ENCODE results near the gene C19orf85. TPM values are rescaled to one million over a fixed set of nuclear protein-coding genes. Genes with fewer than 3 reads are reported as not detected.

The C19orf85 gene
- total and polyA plus RNA-seq, 2 experiments from 2014 or later = not detected

DNA sequence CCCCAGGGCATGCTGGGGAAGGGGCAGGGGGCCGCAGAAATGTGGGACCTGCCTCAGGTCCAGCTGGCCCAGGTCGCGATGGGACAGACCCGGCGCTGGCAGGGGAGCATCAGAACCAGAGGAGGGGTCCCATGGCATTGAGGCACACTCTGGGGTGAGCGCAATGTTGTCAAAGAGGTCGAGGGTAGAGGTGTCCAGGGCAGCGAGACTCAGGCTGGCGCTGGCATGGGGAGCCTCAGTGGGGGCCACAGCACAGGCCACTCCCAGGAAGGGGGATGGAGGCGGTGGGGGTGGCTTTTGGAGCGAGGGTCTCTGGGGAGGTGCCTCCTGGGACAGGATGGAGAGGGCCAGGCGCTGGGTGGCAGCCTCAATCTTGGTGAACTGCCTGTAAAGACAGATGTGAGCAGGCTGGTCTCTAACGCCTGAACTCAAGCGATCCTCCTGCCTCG lies 944 bp downstream of the C19orf85 start:
- no peak overlapping the region for H3K4me2 ChIP-seq (ENCODE audit: unreplicated experiment)
- H3K4me1 ChIP-seq (ENCODE audit: insufficient read depth) = peaks cover 16% of the 10 kb centered on the region
- TF ChIP-seq EZH2phosphoT487 (IDR thresholded peaks at IDR 0.05; ENCODE audit: insufficient read depth, low read depth) = no peak
- no peak for TF ChIP-seq EZH2 (IDR thresholded peaks at IDR 0.05; ENCODE audit: insufficient read depth, poor library complexity, severe bottlenecking)
- no peaks in the 10 kb centered on the region for H4K20me1 ChIP-seq (ENCODE audit: insufficient read depth)
- in situ Hi-C loops (cut with MboI) = no loop called here
- no peaks in the 10 kb centered on the region for H3K79me2 ChIP-seq (ENCODE audit: insufficient read depth)
- DNase-seq = no peak
- no peaks in the 10 kb centered on the region for H3K9me3 ChIP-seq (ENCODE audit: low read depth)
- H3K36me3 ChIP-seq (ENCODE audit: low read depth) = no peaks in the 10 kb centered on the region
- H3K9me2 ChIP-seq (ENCODE audit: insufficient read depth) = no peaks in the 10 kb centered on the region
- no peak overlapping the region for H3K9ac ChIP-seq
- H3F3A ChIP-seq (ENCODE audit: insufficient read depth) = peaks cover 11% of the 10 kb centered on the region; the same call in 1 of the 2 replicates
- no peak overlapping the region for H3K4me3 ChIP-seq
- WGBS, 2 experiments (ENCODE audit: low coverage in 1 of 2, low lambda C conversion rate in 2 of 2, missing lambda C conversion rate in 2 of 2) = 73 to 94% methylated on average over 5 to 15 of the region's 15 CpGs
- no peak overlapping the region for H2AFZ ChIP-seq
- H3K27ac ChIP-seq = no peak overlapping the region
- H3K27me3 ChIP-seq (replicated peaks; ENCODE audit: insufficient read depth) = no peaks in the 10 kb centered on the region

DNA sequence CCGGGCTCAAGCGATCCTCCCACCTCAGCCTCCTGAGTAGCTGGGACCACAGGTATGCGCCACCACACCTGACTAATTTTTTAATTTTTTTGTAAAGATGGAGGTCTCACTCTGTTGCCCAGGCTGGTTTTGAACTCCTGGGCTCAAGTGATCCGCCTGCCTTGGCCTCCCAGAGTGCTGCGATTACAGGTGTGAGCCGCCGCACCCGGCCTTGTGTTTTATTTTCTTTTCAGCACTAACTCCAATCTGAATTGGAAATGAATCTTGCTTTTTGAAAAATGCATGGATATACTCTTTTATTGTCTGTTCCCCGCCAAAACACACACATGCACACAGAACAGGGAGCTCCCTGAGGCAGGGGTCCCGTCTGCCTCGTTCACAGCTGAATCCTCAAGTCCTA lies 1.8 kb downstream of the C19orf85 start:
- no peaks in the 10 kb centered on the region for H3K27me3 ChIP-seq (replicated peaks; ENCODE audit: insufficient read depth)
- H3K4me3 ChIP-seq = no peak overlapping the region; the same call in 1 of the 2 replicates
- H3K79me2 ChIP-seq (ENCODE audit: insufficient read depth) = no peaks in the 10 kb centered on the region
- no peaks in the 10 kb centered on the region for H4K20me1 ChIP-seq (ENCODE audit: insufficient read depth)
- H3K9me3 ChIP-seq (ENCODE audit: low read depth) = no peaks in the 10 kb centered on the region
- no peaks in the 10 kb centered on the region for H3K36me3 ChIP-seq (ENCODE audit: low read depth)
- peaks cover 11% of the 10 kb centered on the region; the same call in 1 of the 2 replicates for H3F3A ChIP-seq (ENCODE audit: insufficient read depth)
- no peak overlapping the region for H3K27ac ChIP-seq
- H3K4me2 ChIP-seq (ENCODE audit: unreplicated experiment) = peak overlapping the region; percentile 87
- H3K9ac ChIP-seq = no peak overlapping the region
- H2AFZ ChIP-seq = no peak overlapping the region
- no peak for TF ChIP-seq EZH2 (IDR thresholded peaks at IDR 0.05; ENCODE audit: insufficient read depth, poor library complexity, severe bottlenecking)
- no peak for TF ChIP-seq EZH2phosphoT487 (IDR thresholded peaks at IDR 0.05; ENCODE audit: insufficient read depth, low read depth)
- peaks cover 12% of the 10 kb centered on the region for H3K4me1 ChIP-seq (ENCODE audit: insufficient read depth)
- no peaks in the 10 kb centered on the region for H3K9me2 ChIP-seq (ENCODE audit: insufficient read depth)
- 65% methylated on average over 11 of the region's 11 CpGs for WGBS, 2 experiments (ENCODE audit: low coverage in 1 of 2, low lambda C conversion rate in 2 of 2, missing lambda C conversion rate in 2 of 2)
- DNase-seq = no peak
- in situ Hi-C loops (cut with MboI) = no loop called here

DNA sequence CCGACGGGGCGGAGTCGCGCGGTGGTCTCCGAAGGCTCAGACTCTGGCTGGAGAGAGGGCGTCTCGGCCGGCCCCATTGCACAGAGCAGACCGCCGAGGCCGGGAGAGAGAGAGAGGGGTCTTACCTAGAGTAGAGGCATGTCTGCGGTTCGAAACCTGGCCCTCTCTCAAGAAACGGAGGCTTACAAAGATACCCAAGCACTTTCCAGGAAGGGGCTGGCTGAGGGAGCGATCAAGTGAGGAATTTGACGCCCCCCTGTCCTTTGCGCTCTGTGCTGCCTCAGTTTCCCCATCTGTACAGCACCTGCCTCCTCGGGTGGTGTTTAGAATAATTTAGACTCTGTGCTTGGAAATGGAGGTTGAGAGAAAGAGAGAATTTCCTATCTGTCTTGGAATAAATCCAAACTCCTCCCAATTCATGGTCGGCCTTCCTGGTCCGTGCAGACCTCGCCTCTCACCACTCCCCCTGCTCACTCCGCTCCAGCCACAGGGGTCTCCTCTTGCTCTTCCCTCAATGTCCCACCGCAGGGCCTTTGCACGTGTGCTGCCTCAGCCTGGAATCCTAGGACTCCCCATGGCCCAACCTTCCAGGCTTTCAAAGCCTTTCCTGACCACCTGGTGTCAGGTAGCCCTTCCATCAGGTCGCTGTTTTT lies 2.5 kb downstream of the C19orf85 start:
- H3K9ac ChIP-seq = peak overlapping the region; percentile 82
- H2AFZ ChIP-seq = peak overlapping the region; percentile 94
- no peaks in the 10 kb centered on the region for H3K9me3 ChIP-seq (ENCODE audit: low read depth)
- in situ Hi-C loops (cut with MboI) = no loop called here
- peaks cover 8% of the 10 kb centered on the region; the same call in 1 of the 2 replicates for H3K4me1 ChIP-seq (ENCODE audit: insufficient read depth)
- H3K4me3 ChIP-seq = peak overlapping the region; percentile 83
- peaks cover 11% of the 10 kb centered on the region; the same call in 1 of the 2 replicates for H3F3A ChIP-seq (ENCODE audit: insufficient read depth)
- H3K27ac ChIP-seq = no peak overlapping the region
- H3K4me2 ChIP-seq (ENCODE audit: unreplicated experiment) = peak overlapping the region; percentile 87
- H3K36me3 ChIP-seq (ENCODE audit: low read depth) = no peaks in the 10 kb centered on the region
- H3K27me3 ChIP-seq (replicated peaks; ENCODE audit: insufficient read depth) = no peaks in the 10 kb centered on the region
- no peaks in the 10 kb centered on the region for H3K9me2 ChIP-seq (ENCODE audit: insufficient read depth)
- H4K20me1 ChIP-seq (ENCODE audit: insufficient read depth) = no peaks in the 10 kb centered on the region
- peak; percentile 69 for DNase-seq
- H3K79me2 ChIP-seq (ENCODE audit: insufficient read depth) = no peaks in the 10 kb centered on the region
- 7 to 10% methylated on average over 27 of the region's 27 CpGs for WGBS, 2 experiments (ENCODE audit: low coverage in 1 of 2, low lambda C conversion rate in 2 of 2, missing lambda C conversion rate in 2 of 2)
- no peak for TF ChIP-seq EZH2phosphoT487 (IDR thresholded peaks at IDR 0.05; ENCODE audit: insufficient read depth, low read depth)
- TF ChIP-seq EZH2 (IDR thresholded peaks at IDR 0.05; ENCODE audit: insufficient read depth, poor library complexity, severe bottlenecking) = no peak

GRCh38 chr19:55461259-55461973 lies 3.1 kb downstream of the C19orf85 start, which contains the start of gene ISOC2:
Gene ISOC2, minus strand, starts transcription at chr19:55461642. Its CDS starts 5,156 bp downstream, at chr19:55456486.
- Histone ChIP-seq H3K4me1 (ENCODE audit: insufficient read depth) (peaks cover 8% of the 10 kb centered on the region; the same call in 1 of the 2 replicates), H3K36me3 (ENCODE audit: low read depth) (no peaks in the 10 kb centered on the region), H3K9me2 (ENCODE audit: insufficient read depth) (no peaks in the 10 kb centered on the region), H2AFZ (peak within 1 kb of the TSS; percentile 94), H3K27ac (peak within 1 kb of the TSS; percentile 84), H3K9ac (peak within 1 kb of the TSS; percentile 96), H4K20me1 (ENCODE audit: insufficient read depth) (no peaks in the 10 kb centered on the region), H3F3A (ENCODE audit: insufficient read depth) (peaks cover 11% of the 10 kb centered on the region; the same call in 1 of the 2 replicates), H3K27me3 (replicated peaks; ENCODE audit: insufficient read depth) (no peaks in the 10 kb centered on the region), H3K4me2 (ENCODE audit: unreplicated experiment) (peak within 1 kb of the TSS; percentile 92), H3K9me3 (ENCODE audit: low read depth) (no peaks in the 10 kb centered on the region), H3K79me2 (ENCODE audit: insufficient read depth) (no peaks in the 10 kb centered on the region), H3K4me3 (peak within 1 kb of the TSS; percentile 89)
- in situ Hi-C loops (cut with MboI) = no loop called here
- TF ChIP-seq EZH2 (IDR thresholded peaks at IDR 0.05; ENCODE audit: insufficient read depth, poor library complexity, severe bottlenecking) (no peak), EZH2phosphoT487 (IDR thresholded peaks at IDR 0.05; ENCODE audit: insufficient read depth, low read depth) (no peak)
- WGBS, 2 experiments (ENCODE audit: low coverage in 1 of 2, low lambda C conversion rate in 2 of 2, missing lambda C conversion rate in 2 of 2) = 1% methylated on average over 46 to 52 of the region's 54 CpGs
- peak; percentile 100 for DNase-seq
